ENCODE measurements around the gene TMEM260.
"Not testable (repeated sequence)": the region's sequence is repeated elsewhere in the genome, so short reads cannot be mapped to it uniquely, and the experiment has no call there.

TMEM260 gene

DNA sequence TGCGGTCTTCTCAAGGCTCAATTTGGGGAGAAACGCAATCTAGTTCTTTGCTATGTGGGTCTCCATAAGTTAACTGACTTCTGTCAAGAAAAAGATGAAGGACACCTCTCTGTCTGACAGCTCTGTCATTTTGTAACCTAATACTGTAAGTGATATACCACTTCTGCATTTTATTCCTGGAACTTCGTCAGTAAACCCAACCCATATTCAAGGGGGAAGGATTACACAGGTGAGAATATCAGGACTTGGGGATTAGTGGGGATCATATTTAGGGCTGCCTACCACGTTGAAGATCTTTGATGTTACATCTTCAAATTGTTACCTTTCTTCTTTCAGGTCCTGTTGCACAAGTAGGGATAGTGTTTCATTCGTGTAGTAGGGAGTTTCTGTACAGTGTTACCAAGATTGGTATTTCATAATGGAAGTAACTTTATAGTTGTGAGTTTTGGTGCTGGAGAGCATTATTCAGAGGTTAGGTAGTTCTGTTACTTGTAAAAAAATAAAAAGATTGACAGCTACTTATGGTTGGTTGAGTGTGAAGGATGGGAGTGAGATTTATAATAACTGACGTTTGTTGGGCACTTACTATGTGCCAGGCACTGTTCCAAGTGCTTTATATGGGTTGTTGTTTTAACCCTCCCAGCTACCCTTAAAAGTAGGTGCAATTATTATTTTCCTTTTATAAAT is 1.6 kb downstream of the TMEM260 start:
- H3K4me1 Mint-ChIP-seq = peaks cover 46% of the 10 kb centered on the region
- H3K27ac Mint-ChIP-seq = no peak overlapping the region
- ATAC-seq (no peak), DNase-seq (no peak)
- H3K27me3 Mint-ChIP-seq = no peaks in the 10 kb centered on the region
- no peaks in the 10 kb centered on the region for H3K9me3 Mint-ChIP-seq
- peak overlapping the region; percentile 51 to 84 for H3K4me3 Mint-ChIP-seq

DNA sequence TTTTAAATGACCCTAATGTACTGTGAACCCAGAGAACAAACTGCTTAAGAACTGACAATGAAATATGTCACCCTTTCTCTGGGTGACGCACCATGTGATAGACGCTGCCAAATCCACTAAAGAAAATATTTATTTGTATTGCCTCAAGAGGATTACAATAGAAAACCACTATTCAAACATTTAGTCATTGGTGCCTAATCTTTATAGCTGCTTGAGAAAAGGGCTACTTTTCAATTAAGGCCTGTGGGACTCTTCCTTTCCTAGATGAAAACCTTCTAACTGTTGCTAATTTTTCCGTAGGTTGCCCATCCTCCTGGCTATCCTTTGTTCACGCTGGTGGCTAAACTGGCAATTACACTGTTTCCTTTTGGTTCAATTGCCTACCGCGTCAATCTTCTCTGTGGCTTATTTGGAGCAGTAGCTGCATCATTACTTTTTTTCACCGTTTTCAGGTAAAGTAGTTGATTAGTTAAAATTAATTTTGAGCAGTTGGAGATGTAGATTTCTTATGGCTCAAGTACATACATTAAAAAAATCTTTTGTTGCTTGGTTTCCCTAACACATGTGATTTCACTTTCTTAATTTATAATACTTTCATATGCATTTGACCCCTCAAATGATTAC is 6.0 kb downstream of the TMEM260 start:
- Mint-ChIP-seq H3K27ac (no peak overlapping the region), H3K4me3 (no peak overlapping the region), H3K4me1 (peaks cover 36% of the 10 kb centered on the region), H3K9me3 (no peaks in the 10 kb centered on the region), H3K27me3 (no peaks in the 10 kb centered on the region)
- DNase-seq (no peak), ATAC-seq (no peak)

DNA sequence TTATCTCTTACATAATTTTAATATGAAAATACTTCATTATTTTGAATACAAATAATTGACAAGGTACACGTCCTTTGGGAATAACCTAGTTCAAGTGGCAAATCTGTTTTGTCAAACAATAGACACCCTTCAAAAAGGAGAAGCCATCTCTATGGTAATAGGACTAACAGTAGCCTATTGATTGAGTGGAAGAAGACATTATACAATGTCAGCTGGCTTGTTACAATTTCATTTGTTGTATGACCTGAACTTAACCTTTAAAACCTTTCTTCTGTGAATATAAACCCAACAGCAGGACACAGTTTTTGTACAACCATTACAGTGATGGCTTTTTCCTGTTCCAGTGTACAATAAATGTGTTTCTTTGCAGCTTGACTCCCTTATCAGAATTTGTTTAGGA is 8.1 kb downstream of the TMEM260 start:
- H3K4me3 Mint-ChIP-seq = no peak overlapping the region

DNA sequence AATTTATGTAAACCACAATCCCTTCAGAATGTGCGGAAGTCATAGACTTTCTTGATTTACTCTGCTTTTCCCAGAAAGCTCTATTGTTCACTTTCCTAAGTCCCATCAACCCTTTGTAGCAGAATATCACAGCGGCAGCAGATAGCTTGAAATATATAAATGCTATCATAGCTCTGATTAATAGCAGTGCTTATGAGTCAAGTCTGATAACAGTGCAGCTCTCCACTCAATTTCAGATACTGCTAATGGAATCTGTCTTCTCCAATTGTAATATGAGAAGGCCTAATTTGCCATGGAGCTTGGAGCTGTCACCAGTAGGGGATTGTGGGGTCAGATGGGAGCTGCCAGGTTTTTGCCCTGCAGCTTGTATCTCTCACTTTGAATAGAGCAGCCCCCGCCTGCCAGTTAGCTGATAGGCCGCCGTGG is 10.9 kb downstream of the TMEM260 start:
- H3K27me3 Mint-ChIP-seq = no peaks in the 10 kb centered on the region
- DNase-seq (no peak), ATAC-seq (no peak)
- no peak overlapping the region for H3K4me3 Mint-ChIP-seq
- H3K9me3 Mint-ChIP-seq = no peaks in the 10 kb centered on the region
- H3K27ac Mint-ChIP-seq = no peak overlapping the region
- H3K4me1 Mint-ChIP-seq = peaks cover 3% of the 10 kb centered on the region

More for the DNA sequence above, 8.1 kb downstream of the TMEM260 start:
- DNase-seq (no peak), ATAC-seq (no peak)
- no peaks in the 10 kb centered on the region for H3K9me3 Mint-ChIP-seq
- H3K27ac Mint-ChIP-seq = no peak overlapping the region
- peaks cover 20% of the 10 kb centered on the region for H3K4me1 Mint-ChIP-seq
- H3K27me3 Mint-ChIP-seq = no peaks in the 10 kb centered on the region

DNA sequence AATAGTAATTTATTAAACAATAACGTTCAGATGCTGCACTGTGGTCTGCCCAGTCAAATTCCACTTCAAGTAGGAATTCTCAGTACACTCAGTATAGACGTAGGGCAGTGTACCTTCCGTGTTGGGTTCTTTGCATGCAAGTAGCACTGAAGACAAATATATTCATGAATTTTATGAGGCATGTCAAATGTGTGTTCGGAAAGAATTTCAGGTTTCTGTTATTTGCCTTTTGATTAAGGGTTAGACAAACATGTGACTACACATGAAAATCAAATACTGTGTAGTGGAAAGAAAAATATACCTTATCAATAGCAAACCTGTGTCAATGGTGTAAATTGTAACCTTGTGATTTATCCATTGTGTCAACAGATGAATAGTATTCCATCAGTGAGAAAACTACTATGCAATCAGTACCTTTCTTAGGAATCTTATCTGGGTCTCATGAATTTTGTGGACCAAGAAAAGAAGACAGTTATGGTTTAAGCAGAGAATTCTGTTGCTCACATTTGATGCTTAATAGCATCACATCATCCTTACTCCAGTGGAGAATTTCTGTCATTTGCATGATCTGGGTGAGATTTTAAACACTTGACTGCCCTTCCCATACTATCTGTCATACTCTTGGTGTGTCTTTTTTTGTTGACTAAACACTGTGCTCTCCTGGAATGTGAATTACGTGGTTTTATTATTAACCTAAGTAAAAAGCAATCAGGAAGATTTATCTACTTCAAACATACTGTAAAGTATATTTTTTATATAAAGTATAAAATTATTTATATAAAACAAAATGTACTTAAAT is 13.3 kb downstream of the TMEM260 start:
- H3K4me3 Mint-ChIP-seq = no peak overlapping the region

DNA sequence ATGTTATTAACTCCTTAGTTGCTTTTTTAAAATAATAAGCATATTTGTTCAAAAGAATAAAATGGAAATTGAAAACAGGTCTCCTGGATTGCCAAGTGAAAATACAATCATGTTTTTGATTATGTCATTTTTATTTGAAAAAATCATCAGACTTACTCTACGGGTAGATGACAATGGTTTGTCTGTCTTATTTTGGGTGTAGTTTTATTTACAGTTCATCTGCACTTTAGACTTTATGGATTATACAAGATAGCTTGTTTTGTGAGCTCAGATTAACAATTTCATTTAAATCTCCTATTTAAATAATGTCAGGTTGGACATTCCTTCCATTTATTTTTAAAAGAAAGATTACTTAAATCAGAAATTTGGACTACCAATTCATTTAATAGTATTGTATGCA is 14.8 kb downstream of the TMEM260 start:
- H3K9me3 Mint-ChIP-seq = no peaks in the 10 kb centered on the region
- H3K27me3 Mint-ChIP-seq = no peaks in the 10 kb centered on the region

More for the DNA sequence above, 13.3 kb downstream of the TMEM260 start:
- DNase-seq = no peak
- Mint-ChIP-seq H3K27ac (no peak overlapping the region), H3K9me3 (no peaks in the 10 kb centered on the region), H3K4me1 (no peaks in the 10 kb centered on the region), H3K27me3 (no peaks in the 10 kb centered on the region)
- ATAC-seq = no peak

DNA sequence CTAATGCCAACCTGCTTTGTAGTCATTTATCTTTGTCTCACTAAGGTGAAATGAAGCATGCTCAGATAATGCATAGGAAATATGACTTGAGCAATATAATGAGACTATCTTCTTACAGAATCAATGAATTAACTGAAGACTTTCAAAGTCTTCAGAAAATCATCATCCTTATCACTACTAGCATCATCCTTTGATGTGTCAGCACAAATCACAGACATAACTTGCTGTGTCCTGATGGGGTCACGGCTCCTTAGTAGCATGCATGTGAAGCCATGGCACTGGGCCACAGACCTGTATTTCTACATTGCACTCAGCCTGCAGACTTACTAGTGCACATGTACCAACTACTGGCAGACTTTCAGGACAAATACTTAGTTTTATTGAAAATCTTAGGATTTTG is 18.9 kb downstream of the TMEM260 start:
- H3K4me1 Mint-ChIP-seq = peaks cover 9% of the 10 kb centered on the region

More for the DNA sequence above, 14.8 kb downstream of the TMEM260 start:
- DNase-seq = no peak
- H3K4me3 Mint-ChIP-seq = no peak overlapping the region
- ATAC-seq = no peak
- H3K4me1 Mint-ChIP-seq = no peaks in the 10 kb centered on the region
- H3K27ac Mint-ChIP-seq = no peak overlapping the region

DNA sequence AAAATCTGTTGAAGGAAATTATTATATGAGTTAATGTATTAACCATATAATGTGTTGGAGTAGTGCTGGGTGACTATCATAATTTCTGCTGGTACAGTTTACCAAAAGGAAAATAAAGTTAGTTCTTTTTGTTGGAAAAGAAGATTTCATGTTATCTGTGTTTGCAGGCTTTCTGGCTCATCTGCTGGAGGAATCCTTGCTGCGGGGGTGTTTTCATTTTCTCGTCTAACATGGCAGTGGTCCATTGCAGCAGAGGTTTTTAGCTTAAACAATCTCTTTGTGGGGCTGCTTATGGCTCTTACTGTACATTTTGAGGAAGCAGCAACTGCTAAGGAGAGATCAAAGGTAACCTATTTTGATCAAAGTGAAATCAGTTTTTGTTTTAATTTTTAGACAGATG is 24.1 kb downstream of the TMEM260 start:
- Mint-ChIP-seq H3K9me3 (no peaks in the 10 kb centered on the region), H3K27me3 (no peaks in the 10 kb centered on the region), H3K4me3 (no peak overlapping the region), H3K4me1 (peaks cover 24% of the 10 kb centered on the region), H3K27ac (no peak overlapping the region)
- no peak for DNase-seq
- no peak for ATAC-seq

More for the DNA sequence above, 18.9 kb downstream of the TMEM260 start:
- ATAC-seq = no peak
- Mint-ChIP-seq H3K27me3 (no peaks in the 10 kb centered on the region), H3K4me3 (no peak overlapping the region), H3K9me3 (no peaks in the 10 kb centered on the region), H3K27ac (no peak overlapping the region)
- no peak for DNase-seq

DNA sequence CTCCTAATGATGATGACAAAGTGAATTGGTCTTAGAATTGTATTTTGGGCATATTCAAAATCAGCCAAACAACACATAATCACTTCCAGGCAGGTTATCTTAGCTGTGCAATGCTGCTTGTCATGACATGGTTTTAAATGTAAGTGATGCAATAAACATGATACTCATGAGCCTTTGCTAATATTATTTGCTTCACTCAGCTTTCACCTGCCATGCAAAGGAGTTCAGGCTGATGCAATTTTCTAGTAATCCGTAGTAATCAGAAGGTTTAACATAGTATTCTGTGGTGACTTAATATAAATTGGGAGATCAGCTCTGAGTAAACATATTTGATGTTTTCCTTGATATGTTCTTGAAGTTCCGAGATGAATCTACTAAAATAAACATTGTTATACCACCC is 29.1 kb downstream of the TMEM260 start:
- no peak for DNase-seq
- ATAC-seq = no peak
- Mint-ChIP-seq H3K9me3 (no peaks in the 10 kb centered on the region), H3K4me3 (no peak overlapping the region), H3K27ac (peak overlapping the region in 1 of 2 donors; percentile 53), H3K4me1 (peaks cover 13% of the 10 kb centered on the region), H3K27me3 (no peaks in the 10 kb centered on the region)

DNA sequence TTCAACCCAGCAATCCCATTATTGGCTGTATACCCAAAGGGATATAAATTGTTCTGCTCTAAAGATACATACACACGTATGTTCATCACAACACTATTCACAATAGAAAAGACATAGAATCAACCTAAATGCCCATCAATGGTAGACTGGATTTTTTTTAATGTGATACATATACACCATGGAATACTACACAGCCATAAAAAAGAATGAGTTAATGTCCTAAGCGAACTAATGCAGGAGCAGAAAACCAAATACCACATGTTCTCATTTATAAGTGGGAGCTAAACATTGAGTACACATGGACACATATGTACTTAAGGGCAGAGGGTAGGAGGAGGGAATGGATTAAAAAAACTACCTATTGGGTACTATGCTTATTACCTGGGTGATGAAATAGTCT is 32.1 kb downstream of the TMEM260 start:
- H3K4me1 Mint-ChIP-seq, DNase-seq, ATAC-seq, H3K4me3 Mint-ChIP-seq, H3K9me3 Mint-ChIP-seq, H3K27me3 Mint-ChIP-seq, H3K27ac Mint-ChIP-seq: not testable (repeated sequence)

DNA sequence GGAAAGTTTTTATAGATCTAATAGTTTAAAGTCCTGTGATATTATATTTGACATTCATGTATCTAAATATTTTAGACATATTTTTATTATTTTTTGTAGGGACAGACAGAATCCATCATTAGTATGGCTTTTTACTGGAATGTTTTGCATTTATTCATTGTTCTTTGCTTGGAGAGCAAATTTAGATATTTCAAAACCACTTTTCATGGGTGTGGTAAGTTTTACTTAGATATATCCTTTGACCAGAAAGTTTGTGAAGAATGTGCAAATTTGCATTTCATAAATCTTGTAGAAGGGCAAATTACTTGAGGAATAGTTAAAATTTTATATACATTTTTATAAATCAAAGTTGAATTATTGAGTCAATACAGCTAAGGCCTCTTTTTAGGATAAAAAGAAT is 37.5 kb downstream of the TMEM260 start:
- Mint-ChIP-seq H3K4me1 (no peaks in the 10 kb centered on the region), H3K27ac (no peak overlapping the region), H3K4me3 (no peak overlapping the region), H3K9me3 (no peaks in the 10 kb centered on the region), H3K27me3 (no peaks in the 10 kb centered on the region)
- ATAC-seq (no peak), DNase-seq (no peak)

DNA sequence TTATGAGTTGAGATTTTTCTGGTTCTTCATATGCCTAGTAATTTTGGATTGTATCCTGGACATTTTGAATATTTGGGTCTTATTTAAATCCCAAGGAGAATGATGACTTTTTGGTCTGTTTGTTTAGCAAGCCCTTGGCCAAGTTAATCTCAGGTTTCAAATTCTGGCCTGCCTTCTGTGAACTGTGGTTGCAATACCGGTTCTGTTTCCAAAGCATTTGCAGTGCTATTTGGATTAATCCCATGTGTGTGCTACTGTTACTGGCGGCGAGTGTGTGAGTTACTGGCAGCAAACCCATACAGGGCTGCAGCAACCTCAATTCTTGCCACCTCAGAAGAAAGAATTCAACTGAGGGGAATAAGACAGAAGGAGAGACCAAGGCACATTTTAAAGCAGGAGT is 51.1 kb downstream of the TMEM260 start:
- Mint-ChIP-seq H3K4me3 (no peak overlapping the region), H3K4me1 (no peaks in the 10 kb centered on the region), H3K27me3 (no peaks in the 10 kb centered on the region), H3K9me3 (peaks cover 7 to 8% of the 10 kb centered on the region in 2 donors), H3K27ac (no peak overlapping the region)
- DNase-seq (no peak), ATAC-seq (no peak)

DNA sequence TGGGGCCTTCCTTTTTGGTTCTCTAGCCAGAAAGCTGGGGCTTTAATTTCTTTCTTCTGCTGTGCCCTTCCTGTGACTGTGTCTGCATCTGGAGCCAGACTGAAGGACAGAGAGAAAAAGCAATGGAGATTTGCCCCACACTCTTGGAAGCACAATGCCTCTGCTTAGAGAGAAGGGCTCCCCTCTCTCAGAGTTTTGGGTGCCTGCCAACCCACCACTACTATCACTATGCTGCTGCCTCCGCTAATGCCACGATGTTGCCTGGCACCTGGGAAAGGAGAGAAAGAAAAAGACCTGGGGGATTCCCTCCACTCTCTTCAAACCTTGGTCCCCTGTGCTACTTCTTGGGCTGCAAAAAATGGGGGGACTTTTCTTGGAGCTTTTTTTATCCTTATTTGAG is 52.6 kb downstream of the TMEM260 start:
- no peak for DNase-seq
- H3K27ac Mint-ChIP-seq = no peak overlapping the region

DNA sequence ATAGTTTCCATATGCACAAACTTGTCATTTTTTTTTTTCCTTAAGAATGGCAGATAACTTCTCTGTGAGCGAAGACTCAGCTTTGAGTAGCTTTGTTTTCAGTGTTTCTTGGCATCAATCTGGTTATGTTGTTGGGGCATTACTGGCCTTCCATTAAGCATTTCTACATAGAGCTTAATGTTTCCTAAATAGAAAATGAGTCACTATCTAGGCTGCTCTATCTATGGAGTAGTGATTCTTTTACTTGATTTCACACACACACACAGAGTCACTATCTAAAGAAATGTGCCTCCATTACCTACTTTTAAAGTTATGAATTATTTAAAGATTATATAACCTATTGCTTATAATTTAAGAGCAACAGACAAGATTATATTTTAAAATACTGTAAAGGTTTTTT is 53.9 kb downstream of the TMEM260 start:
- Mint-ChIP-seq H3K4me3 (no peak overlapping the region), H3K27ac (no peak overlapping the region)
- no peak for ATAC-seq

More for the DNA sequence above, 52.6 kb downstream of the TMEM260 start:
- Mint-ChIP-seq H3K4me1 (no peaks in the 10 kb centered on the region), H3K4me3 (no peak overlapping the region), H3K9me3 (peaks cover 7 to 8% of the 10 kb centered on the region in 2 donors), H3K27me3 (no peaks in the 10 kb centered on the region)
- ATAC-seq = no peak

DNA sequence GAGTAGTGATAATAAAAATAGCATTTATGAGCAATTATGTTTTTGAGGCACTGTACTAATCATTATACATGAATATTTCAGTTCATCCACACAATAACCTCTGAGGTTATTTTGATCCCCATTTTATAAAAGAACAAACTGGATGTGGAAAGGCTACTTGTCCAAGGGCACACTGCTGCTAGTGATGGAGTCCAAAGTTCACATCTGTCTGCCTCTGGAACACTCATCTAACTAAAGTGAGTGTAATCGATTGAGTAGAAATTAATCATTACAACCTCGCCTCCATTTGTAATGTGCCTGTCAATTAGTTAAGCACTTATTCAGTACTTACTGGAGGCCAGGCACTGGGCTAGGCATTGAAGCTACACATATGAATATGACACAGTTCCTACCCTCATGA is 55.4 kb downstream of the TMEM260 start:
- no peak overlapping the region for H3K27ac Mint-ChIP-seq
- H3K4me3 Mint-ChIP-seq = no peak overlapping the region

More for the DNA sequence above, 53.9 kb downstream of the TMEM260 start:
- Mint-ChIP-seq H3K27me3 (no peaks in the 10 kb centered on the region), H3K4me1 (no peaks in the 10 kb centered on the region), H3K9me3 (peaks cover 7 to 8% of the 10 kb centered on the region in 2 donors)
- no peak for DNase-seq

DNA sequence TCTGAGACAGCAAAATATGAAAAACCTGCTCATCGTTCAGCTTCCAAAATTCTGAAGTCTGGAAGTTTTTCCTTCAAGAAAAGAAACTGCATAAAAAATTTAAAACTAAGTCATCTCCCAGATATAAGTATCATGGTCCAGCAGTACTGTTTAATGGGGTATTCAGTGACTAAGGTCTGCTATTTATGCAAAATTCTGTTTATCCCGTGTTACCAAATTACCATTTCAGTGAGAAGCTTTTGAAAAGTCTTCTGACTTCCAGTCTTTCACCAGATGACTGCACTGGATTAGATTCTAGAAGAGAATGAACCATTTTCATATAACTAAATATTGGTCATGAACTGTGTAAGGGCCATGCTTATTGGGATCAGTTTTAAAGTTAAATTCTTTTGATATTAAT is 67.9 kb downstream of the TMEM260 start:
- no peak for DNase-seq
- Mint-ChIP-seq H3K27me3 (no peaks in the 10 kb centered on the region), H3K9me3 (no peaks in the 10 kb centered on the region), H3K4me1 (no peaks in the 10 kb centered on the region), H3K4me3 (no peak overlapping the region), H3K27ac (no peak overlapping the region)
- no peak for ATAC-seq

More for the DNA sequence above, 55.4 kb downstream of the TMEM260 start:
- no peak for DNase-seq
- no peak for ATAC-seq
- no peaks in the 10 kb centered on the region for H3K27me3 Mint-ChIP-seq
- H3K9me3 Mint-ChIP-seq = peaks cover 7% of the 10 kb centered on the region in 2 donors
- no peaks in the 10 kb centered on the region for H3K4me1 Mint-ChIP-seq

Data from stimulated activated naive CD8-positive, alpha-beta T cell treated with anti-CD3 and anti-CD28 coated beads, Interleukin-15, amount 100 ng/mL, for 72 hours (primary cell).